HG03558 (cell line): Measurements from ENCODE around the gene RLN3.
"Not testable (repeated sequence)": the region's sequence is repeated elsewhere in the genome, so short reads cannot be mapped to it uniquely, and the experiment has no call there.

Experiments used
- ATAC-seq: cut with Tn5 transposase; IDR thresholded peaks from one replicate; pipeline ENCODE4 v1.9.1; 2021; ENCODE audit warnings: moderate number of reproducible peaks; ENCODE audit not compliant: unreplicated experiment; ENCODE audit errors: extremely low read depth

The RLN3 gene

DNA sequence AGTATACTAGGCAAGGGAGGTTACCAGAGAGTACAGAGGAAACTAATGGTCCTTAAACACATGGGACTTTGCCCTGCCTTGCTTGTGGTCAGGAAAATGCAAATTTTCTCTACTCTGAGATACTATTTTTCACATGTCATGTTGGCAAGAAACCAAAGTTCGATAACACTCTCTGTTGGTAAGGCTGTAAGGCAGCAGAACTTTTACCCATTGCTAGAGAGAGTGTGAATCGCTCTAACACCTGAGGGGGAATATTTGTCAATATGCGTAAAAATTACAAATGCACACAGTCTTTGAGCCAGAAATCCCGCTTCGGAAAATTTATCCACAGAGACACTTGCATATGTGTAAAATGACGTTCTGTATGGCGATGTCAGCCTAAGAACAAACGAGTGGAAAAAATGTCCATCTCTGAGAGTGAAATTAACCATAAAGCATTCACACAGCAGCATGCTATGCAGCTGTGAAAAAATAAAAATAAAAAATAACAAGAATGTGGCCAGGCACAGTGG lies 12.4 kb upstream of the RLN3 start:
- peak; percentile 62 for ATAC-seq

DNA sequence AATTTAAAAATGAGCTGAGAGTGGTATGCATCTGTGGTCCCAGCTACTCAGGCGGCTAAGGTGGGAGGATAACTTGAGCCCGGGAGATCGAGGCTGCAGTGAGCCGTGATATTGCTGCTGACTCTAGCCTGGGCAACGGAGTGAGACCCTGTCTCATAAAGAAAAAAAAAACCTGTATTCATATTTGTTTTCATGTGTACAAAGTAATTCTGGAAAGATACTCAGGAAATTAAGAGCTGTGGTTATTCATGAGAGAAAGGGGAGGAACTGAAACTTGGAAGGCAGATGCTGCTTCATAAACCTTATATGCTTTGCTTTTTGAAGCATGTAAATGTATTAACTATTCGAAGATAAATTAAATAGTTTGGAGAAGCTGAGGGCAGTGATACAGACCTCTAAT lies 8.8 kb upstream of the RLN3 start:
- ATAC-seq, result no peak

DNA sequence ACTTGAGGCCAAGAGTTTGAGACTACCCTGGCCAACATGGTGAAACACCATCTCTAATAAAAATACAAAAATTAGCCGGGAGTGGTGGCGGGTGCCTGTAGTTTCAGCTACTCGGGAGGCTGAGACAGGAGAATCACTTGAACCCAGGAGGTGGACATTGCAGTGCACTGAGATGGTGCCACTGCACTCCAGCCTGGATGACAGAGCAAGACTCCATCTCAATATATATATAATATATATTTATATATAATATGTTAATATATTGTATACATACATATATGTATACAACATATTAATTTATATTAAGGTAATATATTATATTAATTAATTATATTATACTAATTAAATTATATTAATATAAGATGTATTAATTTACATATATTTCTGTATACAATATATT lies 8.2 kb upstream of the RLN3 start:
- ATAC-seq, result not testable (repeated sequence)

DNA sequence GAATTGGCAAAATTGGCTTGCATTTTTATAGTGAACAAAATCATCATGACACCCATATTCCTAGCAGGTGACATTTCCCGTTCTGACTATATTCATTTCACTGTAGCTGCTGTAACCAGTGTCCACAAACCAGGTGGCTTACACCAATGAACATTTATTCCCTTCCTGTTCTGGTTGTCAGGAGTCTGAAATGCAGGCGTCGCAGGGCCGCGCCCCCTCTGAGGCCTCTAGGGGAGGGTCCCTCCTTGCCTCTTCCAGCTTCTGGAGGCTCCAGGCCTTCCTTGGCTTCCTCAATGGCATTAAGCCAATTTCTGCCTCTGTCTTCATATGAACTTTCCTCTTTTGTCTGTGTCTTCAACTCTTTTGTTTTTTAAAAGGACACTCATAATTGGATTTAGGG lies 6.5 kb upstream of the RLN3 start:
- no peak for ATAC-seq

DNA sequence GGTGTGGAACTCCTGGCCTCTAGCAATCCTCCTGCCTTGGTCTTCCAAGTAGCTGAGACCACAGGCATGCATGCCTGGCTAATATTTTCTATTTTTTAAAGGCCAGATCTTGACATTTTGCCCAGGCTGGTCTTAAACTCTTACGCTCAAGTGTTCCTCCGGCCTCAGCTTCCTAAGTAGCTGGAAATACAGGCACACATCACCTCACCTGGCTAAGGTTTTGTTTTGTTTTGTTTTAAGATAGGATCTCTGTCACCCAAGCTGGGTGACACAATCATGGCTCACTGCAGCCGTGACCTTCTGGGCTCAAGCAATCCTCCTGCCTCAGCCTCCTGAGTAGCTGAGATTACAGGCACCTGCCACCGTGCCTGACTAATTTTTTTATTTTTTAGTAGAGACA lies 5.5 kb upstream of the RLN3 start:
- ATAC-seq, result no peak

DNA sequence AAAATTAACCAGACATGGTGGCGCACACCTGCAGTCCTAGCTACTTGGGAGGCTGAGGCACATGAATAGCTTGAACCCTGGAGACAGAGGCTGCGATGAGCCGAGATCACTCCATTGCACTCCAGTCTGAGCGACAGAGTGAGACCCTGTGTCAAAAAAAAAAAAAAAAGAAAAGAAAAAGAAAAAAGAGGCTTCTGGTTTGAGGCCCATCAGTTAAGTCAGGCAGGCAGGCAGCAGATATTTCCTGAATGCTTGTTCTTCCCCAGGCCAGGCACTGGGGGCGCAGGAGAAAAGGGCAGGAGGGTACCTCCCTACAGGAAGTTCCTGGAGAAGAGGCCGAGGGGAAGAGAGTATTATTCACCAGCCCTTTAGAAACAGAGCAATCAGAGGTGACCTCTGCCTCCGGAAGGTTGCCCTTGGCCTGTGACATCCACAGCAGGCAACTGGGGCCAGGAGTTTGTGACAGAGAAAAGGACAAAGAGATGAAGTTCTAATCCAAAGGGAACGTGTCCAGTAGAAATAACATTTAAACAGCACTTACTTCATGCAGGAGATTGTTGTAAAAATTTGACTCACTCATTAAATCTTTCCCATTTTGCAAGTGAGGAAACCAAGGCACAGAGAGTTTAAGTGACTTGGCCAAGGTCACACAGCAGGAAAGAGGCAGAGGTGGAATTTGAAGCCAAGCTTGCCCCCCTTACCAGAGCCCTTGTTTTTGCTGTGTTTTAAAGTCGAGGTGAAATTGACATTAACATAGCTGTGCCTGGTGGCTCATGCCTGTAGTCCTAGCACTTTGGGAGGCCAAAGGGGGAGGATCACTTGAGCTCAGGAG lies 4.3 kb upstream of the RLN3 start:
- ATAC-seq, result no peak

DNA sequence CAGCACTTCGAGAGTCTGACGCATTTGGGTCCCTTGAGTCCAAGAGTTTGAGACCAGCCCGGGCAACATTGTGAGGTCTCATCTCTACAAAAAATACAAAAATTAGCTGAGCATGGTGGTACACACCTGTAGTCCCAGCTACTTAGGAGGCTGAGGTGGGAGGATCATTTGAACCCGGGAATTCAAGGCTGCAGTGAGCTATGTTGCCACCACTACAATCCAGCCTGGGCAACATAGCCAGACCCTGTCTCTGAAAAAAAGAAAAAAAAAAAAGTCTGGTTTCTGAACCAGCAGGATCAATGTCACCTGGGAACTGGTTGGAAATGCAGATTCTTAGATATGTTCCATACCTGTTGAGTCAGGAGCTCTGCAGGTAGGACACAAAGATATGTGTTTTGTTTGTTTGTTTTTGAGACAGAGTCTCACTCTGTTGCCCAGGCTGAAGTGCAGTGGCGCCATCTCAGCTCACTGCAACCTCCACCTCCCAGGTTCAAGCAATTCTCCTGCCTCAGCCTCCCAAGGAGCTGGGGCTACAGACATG lies 1.2 kb upstream of the RLN3 start:
- not testable (repeated sequence) for ATAC-seq

DNA sequence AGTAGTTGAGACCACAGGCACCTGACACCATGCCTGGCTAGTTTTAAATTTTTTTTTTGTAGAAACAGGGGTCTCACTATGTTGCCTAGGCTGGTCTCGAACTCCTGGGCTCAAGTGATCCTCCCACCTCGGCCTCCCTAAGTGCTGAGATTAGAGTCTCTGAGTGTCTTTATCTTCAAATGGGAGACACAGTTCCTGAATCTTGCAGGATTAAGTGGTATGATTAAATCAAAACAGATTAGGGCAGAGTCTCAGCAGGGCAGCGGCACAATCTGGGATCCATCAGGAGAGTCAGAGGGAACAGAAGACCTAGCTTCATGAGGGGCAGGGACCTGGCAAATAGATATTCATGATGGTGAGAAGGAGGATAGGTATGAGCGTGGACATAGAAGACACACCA lies 953 bp downstream of the RLN3 start:
- no peak for ATAC-seq

- no peak for ATAC-seq
Observed at GRCh38 chr19:14030997-14031718, 3.2 kb downstream of the RLN3 start.

- ATAC-seq, result no peak
Observed at GRCh38 chr19:14031719-14032480, 4.0 kb downstream of the RLN3 start, which contains the start of gene IL27RA. TSS of gene IL27RA (plus strand) at chr19:14031762. CDS start at chr19:14031873, 111 bp downstream.

- ATAC-seq, result no peak
Observed at GRCh38 chr19:14033946-14034345, 6.0 kb downstream of the RLN3 start.

- not testable (repeated sequence) for ATAC-seq
Observed at GRCh38 chr19:14035159-14035558, 7.2 kb downstream of the RLN3 start.

DNA sequence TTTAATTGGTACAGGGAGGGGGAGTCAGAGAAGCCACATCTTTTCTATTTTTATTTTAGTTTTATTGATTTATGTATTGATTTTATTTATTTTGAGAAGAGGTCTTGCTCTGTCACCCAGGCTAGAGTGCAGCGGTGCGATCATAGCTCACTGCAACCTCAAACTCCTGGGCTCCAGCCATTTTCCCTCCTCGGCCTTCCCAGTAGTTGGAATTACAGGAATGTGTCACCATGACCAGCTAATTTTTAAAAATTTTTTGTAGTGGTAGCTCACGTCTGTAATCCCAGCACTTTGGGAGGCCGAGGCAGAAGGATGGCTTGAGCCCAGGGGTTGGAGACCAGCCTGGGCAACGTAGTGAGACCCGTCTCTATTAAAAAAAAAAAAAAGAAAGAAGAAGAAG lies 7.8 kb downstream of the RLN3 start:
- ATAC-seq, result no peak

- ATAC-seq, result no peak
Observed at GRCh38 chr19:14039181-14039580, 11.2 kb downstream of the RLN3 start.

DNA sequence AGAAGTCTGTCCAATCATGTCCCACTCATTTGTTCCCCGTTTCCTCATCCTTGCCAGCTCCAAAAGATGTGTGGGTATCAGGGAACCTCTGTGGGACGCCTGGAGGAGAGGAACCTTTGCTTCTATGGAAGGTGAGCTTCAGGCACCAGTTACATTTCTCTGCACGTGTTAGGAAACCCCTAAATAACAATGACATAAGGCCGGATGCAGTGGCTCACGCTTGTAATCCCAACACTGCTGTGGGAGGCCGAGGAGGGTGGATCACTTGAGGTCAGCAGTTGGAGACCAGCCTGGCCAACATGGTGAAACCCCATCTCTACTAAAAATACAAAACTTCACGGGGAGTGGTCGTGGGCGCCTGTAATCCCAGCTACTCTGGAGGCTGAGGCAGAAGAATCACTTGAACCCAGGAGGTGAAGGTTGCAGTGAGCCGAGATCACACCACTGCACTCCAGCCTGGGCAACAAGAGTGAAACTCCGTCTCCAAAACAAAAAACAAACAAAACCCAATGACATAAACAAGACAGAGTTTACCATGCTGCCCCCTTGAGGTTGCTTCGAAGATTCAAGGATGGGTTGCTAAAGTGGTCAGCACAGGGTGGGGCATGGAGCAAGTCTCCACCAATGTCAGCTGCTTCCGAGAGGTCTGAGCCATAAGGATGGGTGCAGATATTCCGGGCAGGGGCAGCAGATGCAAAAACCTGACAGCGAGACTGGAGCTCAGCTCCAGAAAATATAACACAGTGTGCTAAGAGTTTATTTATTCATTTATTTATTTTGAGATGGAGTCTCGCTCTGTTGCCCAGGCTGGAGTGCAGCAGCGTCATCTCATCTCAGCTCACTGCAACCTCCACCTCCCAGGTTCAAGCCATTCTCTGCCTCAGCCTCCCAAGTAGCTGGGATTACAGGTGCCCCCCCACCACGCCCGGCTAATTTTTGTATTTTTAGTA lies 15.0 kb downstream of the RLN3 start:
- ATAC-seq, result not testable (repeated sequence)

DNA sequence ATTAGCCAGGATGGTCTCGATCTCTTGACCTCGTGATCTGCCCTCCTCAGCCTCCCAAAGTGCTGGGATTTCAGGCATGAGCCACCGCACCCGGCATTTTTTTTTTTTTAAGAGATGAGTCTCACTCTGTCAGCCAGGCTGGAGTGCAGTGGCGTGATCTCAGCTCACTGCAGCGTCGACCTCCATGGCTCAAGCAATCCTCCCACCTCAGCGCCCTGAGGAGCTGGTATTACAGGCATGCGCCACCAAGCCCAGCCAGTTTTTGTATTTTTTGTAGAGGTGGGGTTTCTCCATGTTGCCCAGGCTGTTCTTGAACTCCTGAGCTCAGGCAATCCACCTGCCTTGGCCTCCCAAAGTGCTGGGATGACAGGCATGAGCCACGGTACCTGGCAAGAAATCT lies 19.9 kb downstream of the RLN3 start:
- ATAC-seq, result not testable (repeated sequence)

- no peak for ATAC-seq
Observed at GRCh38 chr19:14048443-14049153, 20.6 kb downstream of the RLN3 start.

GRCh38 chr19:14050512-14050911 lies 22.6 kb downstream of the RLN3 start:
- ATAC-seq, result no peak

GRCh38 chr19:14050961-14051360 lies 23.0 kb downstream of the RLN3 start:
- not testable (repeated sequence) for ATAC-seq
